Endothelial cell of umbilical vein (primary cell): ENCODE results near the gene DDI1. TPM values are rescaled to one million over a fixed set of nuclear protein-coding genes. Genes with fewer than 3 reads are reported as not detected.

Experiments used
- BruUV-seq: library from RNA; stranded (reverse); fragments of 400-500 nt; replicated peaks from 2 replicates; lab custom pipeline; 2021; lab: Mats Ljungman, UMichigan
- CTCF ChIA-PET: fragments of 300-600, 350-600 bp; sonication (Branson Sonifier 250); formaldehyde crosslinking; loops from one replicate; lab custom pipeline; 2021; ENCODE audit warnings: antibody characterized with exemption, inconsistent platforms; lab: Charles Lee
- POLR2A ChIA-PET: fragments of 300-600, 350-600 bp; sonication (Branson Sonifier 250); formaldehyde crosslinking; loops from one replicate; lab custom pipeline; 2021; ENCODE audit warnings: antibody characterized with exemption, inconsistent platforms; lab: Charles Lee
- DNase-seq: peaks from one replicate; pipeline ENCODE4 v3.0.0-alpha.2; 2011; ENCODE audit warnings: low read depth, low spot score
- FAIRE-seq: peaks from 2 replicates; lab custom pipeline; 2011; peaks lifted over from hg19 to GRCh38; lab: Jason Lieb, UNC
- H2AFZ ChIP-seq: 2 replicates; pipeline ENCODE4 v1.6.0; 2012; ENCODE audit warnings: low read depth, low read length, control low read depth, inconsistent platforms
- H3K27ac ChIP-seq: 2 replicates; pipeline ENCODE4 v1.5.1; 2011; ENCODE audit warnings: low read depth, mild to moderate bottlenecking, control low read depth, low read length, moderate library complexity; ENCODE audit not compliant: insufficient read depth
- H3K27me3 ChIP-seq, 2 experiments: 2 replicates each; pipeline versions ENCODE4 v1.6.0 to v1.6.1; 2011; ENCODE audit warnings: low read length in 2 of 2, mixed read lengths in 1 of 2; ENCODE audit not compliant: control insufficient read depth in 2 of 2, insufficient read depth in 2 of 2
- H3K36me3 ChIP-seq, 2 experiments: 2 replicates in 1 of 2; 3 replicates in 1 of 2; pipeline ENCODE4 v1.5.1; 2011; ENCODE audit warnings: low read length in 2 of 2, mild to moderate bottlenecking in 1 of 2, moderate library complexity in 1 of 2; ENCODE audit not compliant: control insufficient read depth in 2 of 2, insufficient read depth in 2 of 2; ENCODE audit errors: extremely low read depth in 1 of 2
- H3K4me1 ChIP-seq: 3 replicates; pipeline ENCODE4 v1.5.1; 2011; ENCODE audit warnings: mild to moderate bottlenecking, low read length; ENCODE audit not compliant: control insufficient read depth, insufficient read depth; ENCODE audit errors: extremely low read depth
- H3K4me2 ChIP-seq: 2 replicates; pipeline ENCODE4 v1.6.1; 2011; ENCODE audit warnings: low read length, control low read depth, mixed read lengths; ENCODE audit not compliant: insufficient read depth
- H3K4me3 ChIP-seq, 3 experiments: fragments of 200-600 bp in 1 of 3; sonication (generic), shearing (Covaris generic) in 1 of 3; replicated peaks in 1 of 3; 2 replicates each; pipeline ENCODE4 v1.5.1; 2011 to 2016; ENCODE audit warnings: control low read depth in 3 of 3, low read length in 3 of 3, mild to moderate bottlenecking in 2 of 3, inconsistent platforms in 1 of 3, low read depth in 1 of 3, moderate library complexity in 1 of 3; ENCODE audit not compliant: insufficient read depth in 1 of 3
- H3K79me2 ChIP-seq: 2 replicates; pipeline ENCODE4 v1.6.0; 2012; ENCODE audit warnings: low read length, inconsistent platforms; ENCODE audit not compliant: control insufficient read depth, insufficient read depth
- H3K9ac ChIP-seq: replicated peaks from 2 replicates; pipeline ENCODE3; 2011; ENCODE audit warnings: low read length, control low read depth; ENCODE audit not compliant: insufficient read depth; ENCODE audit errors: extremely low read depth
- H3K9me1 ChIP-seq: replicated peaks from 3 replicates; pipeline ENCODE4 v1.6.0; 2011; ENCODE audit warnings: mild to moderate bottlenecking, low read length; ENCODE audit not compliant: control insufficient read depth, insufficient read depth; ENCODE audit errors: extremely low read depth
- H3K9me3 ChIP-seq: replicated peaks from 2 replicates; pipeline ENCODE4 v1.5.1; 2012; ENCODE audit warnings: low read length, inconsistent platforms; ENCODE audit not compliant: control insufficient read depth, insufficient read depth
- H4K20me1 ChIP-seq: replicated peaks from 2 replicates; pipeline ENCODE3; 2011; ENCODE audit warnings: mild to moderate bottlenecking, low read length; ENCODE audit not compliant: control insufficient read depth, insufficient read depth; ENCODE audit errors: extremely low read depth
- EZH2 ChIP-seq: IDR thresholded peaks from 2 replicates; pipeline ENCODE4 v1.6.1; 2012; ENCODE audit warnings: borderline replicate concordance, low read depth, mild to moderate bottlenecking, moderate library complexity, low read length, inconsistent platforms; ENCODE audit not compliant: severe bottlenecking
- FOS ChIP-seq: IDR thresholded peaks from 2 replicates; pipeline ENCODE4 v1.6.1; 2011; ENCODE audit warnings: mild to moderate bottlenecking, low read length, moderate library complexity, borderline replicate concordance; ENCODE audit not compliant: insufficient read depth
- GATA2 ChIP-seq: IDR thresholded peaks from 2 replicates; pipeline ENCODE4 v1.7.0; 2011; ENCODE audit warnings: low read depth, mild to moderate bottlenecking, moderate library complexity, mixed read lengths, low read length; ENCODE audit not compliant: insufficient read length, insufficient read depth
- JUN ChIP-seq: IDR thresholded peaks from 2 replicates; pipeline ENCODE4 v1.6.1; 2011; ENCODE audit warnings: borderline replicate concordance, low read depth; ENCODE audit not compliant: insufficient read length, insufficient read depth
- MYC ChIP-seq: IDR thresholded peaks from one replicate; pipeline ENCODE4 v1.6.1; 2011; ENCODE audit warnings: mild to moderate bottlenecking, low read depth, low read length
- POLR2A ChIP-seq: IDR thresholded peaks from 2 replicates; pipeline ENCODE4 v1.6.1; 2012; ENCODE audit warnings: low read depth, mild to moderate bottlenecking, control low read depth, low read length
- POLR2AphosphoS5 ChIP-seq: IDR thresholded peaks from 2 replicates; pipeline ENCODE4 v1.6.1; 2012; ENCODE audit warnings: low read depth, mild to moderate bottlenecking, control low read depth, low read length, moderate library complexity; ENCODE audit not compliant: insufficient read depth
- dilution Hi-C: fragments of 300-500 bp; cut with MboI; formaldehyde crosslinking; loops from one replicate; pipeline ENCODE4 v1.15.0; 2019; ENCODE audit warnings: low sequenced_read_pairs; ENCODE audit not compliant: extremely low pct_ligation_motif_present
- intact Hi-C: fragments of 100-400 bp; cut with micrococcal nuclease; formaldehyde crosslinking; loops from one replicate; pipeline ENCODE4 v1.10.0; 2022
- polyA plus RNA-seq, 4 experiments: library from polyadenylated mRNA; depleted of rRNA in 3 of 4; stranded (reverse) in 3 of 4; unstranded in 1 of 4; fragments of >200 nt; gene quantifications; 2 replicates each; pipeline versions ENCODE4 v1.2.1 to v1.2.3, GENCODE V29; 2011 to 2012; ENCODE audit warnings: missing spikeins in 1 of 4
- total RNA-seq: library from RNA; stranded (reverse); gene quantifications from 2 replicates; pipeline ENCODE4 v1.2.3, GENCODE V29; 2021
- TF ChIP-seq, protein P1 (sequence below): IDR thresholded peaks from 2 replicates; pipeline ENCODE4 v1.6.1; 2011; ENCODE audit not compliant: insufficient read depth, insufficient read length
- TF ChIP-seq, protein P2 (sequence below), 2 donors: IDR thresholded peaks; 1 replicate in 1 of 2; 2 replicates in 1 of 2; pipeline ENCODE4 v1.5.1; 2011; ENCODE audit warnings: low read length in 2 of 2, mild to moderate bottlenecking in 2 of 2, moderate library complexity in 2 of 2, control low read depth in 1 of 2, inconsistent platforms in 1 of 2, low read depth in 1 of 2; ENCODE audit not compliant: insufficient read depth in 1 of 2; ENCODE audit errors: extremely low read depth in 1 of 2

The DDI1 gene
- total and polyA plus RNA-seq, 2 donors (not counting 3 experiments of a cell fraction or from before 2014, with no cell fraction given): not detected

DNA sequence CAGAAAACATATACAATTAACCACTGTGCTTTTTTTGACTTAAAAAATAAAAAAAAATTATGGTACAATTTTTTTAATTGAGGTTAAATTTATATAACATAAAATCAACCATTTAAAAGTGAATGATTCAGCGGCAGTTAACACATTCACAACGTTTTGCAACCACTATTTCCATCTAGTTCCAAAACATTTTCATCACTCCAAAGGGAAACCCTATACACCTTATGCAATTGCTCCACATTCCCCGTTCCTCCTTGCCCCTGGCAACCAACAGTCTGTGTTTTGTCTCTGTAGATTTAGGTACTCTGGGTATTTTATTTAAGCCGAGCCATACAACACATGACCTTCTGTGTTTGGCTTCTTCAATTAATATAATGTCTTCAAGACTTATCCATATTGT lies 15.3 kb downstream of the DDI1 start:
- no peaks in the 10 kb centered on the region for H3K9me3 ChIP-seq
- dilution Hi-C loops (no loop called here), intact Hi-C loops (no loop called here)
- no peak overlapping the region for H2AFZ ChIP-seq
- no peak for TF ChIP-seq MYC
- TF ChIP-seq POLR2AphosphoS5: no peak
- TF ChIP-seq, protein P1, sequence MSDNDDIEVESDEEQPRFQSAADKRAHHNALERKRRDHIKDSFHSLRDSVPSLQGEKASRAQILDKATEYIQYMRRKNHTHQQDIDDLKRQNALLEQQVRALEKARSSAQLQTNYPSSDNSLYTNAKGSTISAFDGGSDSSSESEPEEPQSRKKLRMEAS: no peak
- no peak for TF ChIP-seq POLR2A
- TF ChIP-seq, protein P2, sequence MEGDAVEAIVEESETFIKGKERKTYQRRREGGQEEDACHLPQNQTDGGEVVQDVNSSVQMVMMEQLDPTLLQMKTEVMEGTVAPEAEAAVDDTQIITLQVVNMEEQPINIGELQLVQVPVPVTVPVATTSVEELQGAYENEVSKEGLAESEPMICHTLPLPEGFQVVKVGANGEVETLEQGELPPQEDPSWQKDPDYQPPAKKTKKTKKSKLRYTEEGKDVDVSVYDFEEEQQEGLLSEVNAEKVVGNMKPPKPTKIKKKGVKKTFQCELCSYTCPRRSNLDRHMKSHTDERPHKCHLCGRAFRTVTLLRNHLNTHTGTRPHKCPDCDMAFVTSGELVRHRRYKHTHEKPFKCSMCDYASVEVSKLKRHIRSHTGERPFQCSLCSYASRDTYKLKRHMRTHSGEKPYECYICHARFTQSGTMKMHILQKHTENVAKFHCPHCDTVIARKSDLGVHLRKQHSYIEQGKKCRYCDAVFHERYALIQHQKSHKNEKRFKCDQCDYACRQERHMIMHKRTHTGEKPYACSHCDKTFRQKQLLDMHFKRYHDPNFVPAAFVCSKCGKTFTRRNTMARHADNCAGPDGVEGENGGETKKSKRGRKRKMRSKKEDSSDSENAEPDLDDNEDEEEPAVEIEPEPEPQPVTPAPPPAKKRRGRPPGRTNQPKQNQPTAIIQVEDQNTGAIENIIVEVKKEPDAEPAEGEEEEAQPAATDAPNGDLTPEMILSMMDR (IDR thresholded peaks at IDR 0.05; ENCODE audit: extremely low read depth in 1 of 2, insufficient read depth in 1 of 2, low read depth in 1 of 2, low read length in 2 of 2): no peak
- no peak for TF ChIP-seq EZH2
- TF ChIP-seq GATA2: no peak
- TF ChIP-seq FOS: no peak
- TF ChIP-seq JUN: no peak
- no peaks in the 10 kb centered on the region for H3K36me3 ChIP-seq
- ChIA-PET POLR2A (no interaction called here), CTCF (no interaction called here)
- FAIRE-seq (no peak), DNase-seq (no peak)
- H3K4me2 ChIP-seq: no peak overlapping the region
- BruUV-seq: no TSS peak
- H4K20me1 ChIP-seq: no peaks in the 10 kb centered on the region
- H3K4me1 ChIP-seq: no peaks in the 10 kb centered on the region
- no peak overlapping the region for H3K9ac ChIP-seq
- no peak overlapping the region for H3K27ac ChIP-seq
- H3K27me3 ChIP-seq: no peaks in the 10 kb centered on the region
- no peaks in the 10 kb centered on the region for H3K9me1 ChIP-seq
- no peak overlapping the region for H3K4me3 ChIP-seq
- H3K79me2 ChIP-seq: no peaks in the 10 kb centered on the region
